Uterus (tissue), 4 donors: ENCODE measurements around the gene GPR89A. TPM values are rescaled to one million over a fixed set of nuclear protein-coding genes. Genes with fewer than 3 reads are reported as not detected.
"Not testable (repeated sequence)": the region's sequence is repeated elsewhere in the genome, so short reads cannot be mapped to it uniquely, and the experiment has no call there.

Experiments used
- DNase-seq, 2 donors: peaks; one replicate each; pipeline ENCODE4 v3.0.0-alpha.2; 2019 to 2020
- H3K27ac ChIP-seq, 2 donors: fragments of 200-600 bp; sonication (generic); 1 replicate in 1 of 2; 2 replicates in 1 of 2; pipeline ENCODE4 v1.5.1; 2016 to 2018
- H3K27me3 ChIP-seq, 2 donors: fragments of 200-600 bp; sonication (generic); one replicate each; pipeline ENCODE4 v1.5.1; 2018 to 2019; ENCODE audit warnings: control low read depth in 1 of 2
- H3K36me3 ChIP-seq, 2 donors: fragments of 200-600 bp; sonication (generic); one replicate each; pipeline ENCODE4 v1.5.1; 2019; ENCODE audit warnings: control low read depth in 1 of 2
- H3K4me1 ChIP-seq, 2 donors: fragments of 200-600 bp; sonication (generic); one replicate each; pipeline ENCODE4 v1.5.1; 2018 to 2019; ENCODE audit warnings: control low read depth in 1 of 2
- H3K4me3 ChIP-seq, 2 donors: fragments of 200-600 bp; sonication (generic); 1 replicate in 1 of 2; 2 replicates in 1 of 2; pipeline ENCODE4 v1.5.1; 2018 to 2019; ENCODE audit warnings: mild to moderate bottlenecking in 1 of 2
- H3K9me3 ChIP-seq, 2 donors: fragments of 200-600 bp; sonication (generic); one replicate each; pipeline ENCODE4 v1.5.1; 2019; ENCODE audit warnings: control low read depth in 1 of 2
- POLR2A ChIP-seq, 2 donors: fragments of 450-650 bp; IDR thresholded peaks; one replicate each; pipeline ENCODE4 v1.6.1; 2016; ENCODE audit warnings: antibody characterized with exemption in 2 of 2, mild to moderate bottlenecking in 1 of 2, moderate library complexity in 1 of 2
- intact Hi-C: fragments of 100-400 bp; cut with DNase I; formaldehyde crosslinking; loops from one replicate; pipeline ENCODE4 v1.15.1; 2023; ENCODE audit warnings: low total_unique reads
- total RNA-seq, 4 donors: library from RNA; depleted of rRNA in 3 of 4; stranded (reverse); fragments of >200 nt in 3 of 4; gene quantifications; one replicate each; pipeline versions ENCODE4 v1.1.0 to v1.2.4, GENCODE V29; 2014 to 2023
- TF ChIP-seq, protein P1 (sequence below), 4 experiments: fragments of 200-600 bp in 2 of 4; fragments of 450-650 bp in 2 of 4; sonication (generic) in 2 of 4; IDR thresholded peaks; one replicate each; pipeline ENCODE4 v1.5.1; 2016 to 2019; ENCODE audit warnings: antibody characterized with exemption in 4 of 4, mild to moderate bottlenecking in 2 of 4, moderate library complexity in 1 of 4
- donor health status: DM: yes; HTN: yes; CAD: no.

Gene GPR89A
- total RNA-seq, 4 donors from 2014 or later: 19.0 to 71.8 (median 31.9) TPM

DNA sequence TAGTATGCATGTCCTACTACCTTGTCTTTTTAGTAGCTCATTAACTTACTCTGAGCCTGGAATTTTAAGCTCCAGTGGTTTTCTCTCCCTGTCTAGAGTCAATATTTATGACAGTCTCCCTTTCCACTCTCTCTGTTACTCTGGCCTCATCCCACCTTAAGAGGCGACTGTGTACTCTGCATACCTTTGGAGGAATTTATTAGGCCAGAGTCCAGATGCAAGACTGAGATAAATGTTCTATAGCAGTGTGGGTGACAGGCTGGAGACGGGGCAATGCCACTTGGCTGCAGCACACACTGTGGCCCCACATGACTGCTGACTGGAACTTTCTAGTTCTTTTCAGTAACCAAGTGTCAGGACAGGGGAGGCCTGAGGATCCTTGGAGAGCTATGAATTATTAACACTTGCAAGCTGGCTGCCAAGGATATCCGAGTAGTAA, 103.4 kb downstream of the GPR89A start:
- Histone ChIP-seq H3K27ac (no peak overlapping the region), H3K27me3 (no peaks in the 10 kb centered on the region), H3K9me3 (no peaks in the 10 kb centered on the region), H3K36me3 (no peaks in the 10 kb centered on the region), H3K4me1 (no peaks in the 10 kb centered on the region), H3K4me3 (no peak overlapping the region)
- TF ChIP-seq POLR2A (IDR thresholded peaks at IDR 0.05): no peak
- TF ChIP-seq, protein P1, sequence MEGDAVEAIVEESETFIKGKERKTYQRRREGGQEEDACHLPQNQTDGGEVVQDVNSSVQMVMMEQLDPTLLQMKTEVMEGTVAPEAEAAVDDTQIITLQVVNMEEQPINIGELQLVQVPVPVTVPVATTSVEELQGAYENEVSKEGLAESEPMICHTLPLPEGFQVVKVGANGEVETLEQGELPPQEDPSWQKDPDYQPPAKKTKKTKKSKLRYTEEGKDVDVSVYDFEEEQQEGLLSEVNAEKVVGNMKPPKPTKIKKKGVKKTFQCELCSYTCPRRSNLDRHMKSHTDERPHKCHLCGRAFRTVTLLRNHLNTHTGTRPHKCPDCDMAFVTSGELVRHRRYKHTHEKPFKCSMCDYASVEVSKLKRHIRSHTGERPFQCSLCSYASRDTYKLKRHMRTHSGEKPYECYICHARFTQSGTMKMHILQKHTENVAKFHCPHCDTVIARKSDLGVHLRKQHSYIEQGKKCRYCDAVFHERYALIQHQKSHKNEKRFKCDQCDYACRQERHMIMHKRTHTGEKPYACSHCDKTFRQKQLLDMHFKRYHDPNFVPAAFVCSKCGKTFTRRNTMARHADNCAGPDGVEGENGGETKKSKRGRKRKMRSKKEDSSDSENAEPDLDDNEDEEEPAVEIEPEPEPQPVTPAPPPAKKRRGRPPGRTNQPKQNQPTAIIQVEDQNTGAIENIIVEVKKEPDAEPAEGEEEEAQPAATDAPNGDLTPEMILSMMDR (IDR thresholded peaks at IDR 0.05): no peak
- intact Hi-C loops: no loop called here
- DNase-seq: no peak

DNA sequence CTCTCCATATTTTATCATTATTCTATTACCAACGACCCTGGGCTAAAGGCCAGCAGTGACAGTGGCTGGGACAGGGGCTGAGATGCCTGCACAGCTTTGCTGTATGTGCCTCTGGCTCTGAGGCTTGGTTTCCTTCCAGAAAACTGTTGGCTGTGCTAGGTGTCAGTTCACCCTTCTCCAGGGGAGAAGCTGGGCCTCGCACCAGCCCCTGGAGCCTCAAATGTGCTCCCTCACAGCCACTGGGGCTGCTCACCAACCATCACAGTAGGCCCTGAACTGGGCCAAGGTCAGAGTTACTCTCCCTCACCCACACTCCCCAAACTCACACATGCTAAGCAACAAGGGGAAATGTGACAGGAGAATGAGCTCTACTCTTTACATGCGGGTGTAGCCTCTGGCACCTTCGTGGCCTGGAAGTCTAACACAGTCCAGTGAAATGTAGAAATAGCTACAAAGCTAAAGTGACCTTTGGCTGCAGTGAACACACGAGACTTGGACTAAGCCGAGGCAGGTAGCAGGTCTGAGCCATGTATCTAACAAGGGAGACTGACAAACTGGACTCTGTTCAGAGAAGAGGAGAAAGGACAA, 106.8 kb downstream of the GPR89A start:
- Histone ChIP-seq H3K36me3 (no peaks in the 10 kb centered on the region), H3K27ac (no peak overlapping the region), H3K9me3 (no peaks in the 10 kb centered on the region), H3K27me3 (no peaks in the 10 kb centered on the region), H3K4me1 (no peaks in the 10 kb centered on the region), H3K4me3 (no peak overlapping the region)
- DNase-seq: no peak
- TF ChIP-seq POLR2A (IDR thresholded peaks at IDR 0.05): no peak
- TF ChIP-seq, protein P1 (IDR thresholded peaks at IDR 0.05): no peak
- intact Hi-C loops: no loop called here

DNA sequence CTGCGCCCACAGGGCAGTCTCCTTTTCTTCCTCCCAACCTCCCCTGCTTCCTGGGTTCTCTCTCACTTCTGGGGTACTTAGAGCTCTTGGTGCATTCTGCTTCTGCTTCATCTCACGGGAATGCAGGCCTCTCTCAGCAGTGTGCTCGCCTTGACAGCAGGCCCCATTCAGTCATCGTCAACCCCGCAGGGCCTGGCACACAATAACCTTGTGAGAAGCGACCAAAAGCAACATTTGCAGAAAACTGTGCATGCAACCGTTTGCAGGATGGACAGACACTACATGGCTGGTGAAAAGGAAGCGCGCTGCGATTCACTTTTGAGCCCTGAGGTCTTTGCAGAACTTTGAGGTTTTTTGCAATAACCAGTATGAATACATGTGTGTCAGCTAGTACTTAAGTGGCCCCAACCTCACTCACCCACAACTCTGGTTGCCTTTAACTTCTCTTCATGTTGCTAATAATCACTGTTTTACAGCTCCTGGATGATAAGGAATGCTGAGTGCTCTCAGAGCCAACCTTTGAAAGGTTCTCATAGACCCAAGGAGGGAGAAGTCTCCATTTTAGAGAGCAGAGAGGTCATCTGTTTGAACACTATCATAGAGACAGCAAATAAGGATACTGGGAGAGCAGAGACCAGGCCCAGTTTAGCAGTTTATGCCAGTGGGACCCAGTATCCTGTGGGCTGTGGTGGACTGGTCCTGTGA, 109.0 kb downstream of the GPR89A start:
- H3K4me3 ChIP-seq: no peak overlapping the region
- H3K27ac ChIP-seq: no peak overlapping the region
- H3K4me1 ChIP-seq: no peaks in the 10 kb centered on the region
- H3K9me3 ChIP-seq: no peaks in the 10 kb centered on the region
- no peaks in the 10 kb centered on the region for H3K36me3 ChIP-seq
- no peak for DNase-seq
- intact Hi-C loops: no loop called here
- no peak for TF ChIP-seq POLR2A (IDR thresholded peaks at IDR 0.05)
- TF ChIP-seq, protein P1 (IDR thresholded peaks at IDR 0.05): no peak
- no peaks in the 10 kb centered on the region for H3K27me3 ChIP-seq

DNA sequence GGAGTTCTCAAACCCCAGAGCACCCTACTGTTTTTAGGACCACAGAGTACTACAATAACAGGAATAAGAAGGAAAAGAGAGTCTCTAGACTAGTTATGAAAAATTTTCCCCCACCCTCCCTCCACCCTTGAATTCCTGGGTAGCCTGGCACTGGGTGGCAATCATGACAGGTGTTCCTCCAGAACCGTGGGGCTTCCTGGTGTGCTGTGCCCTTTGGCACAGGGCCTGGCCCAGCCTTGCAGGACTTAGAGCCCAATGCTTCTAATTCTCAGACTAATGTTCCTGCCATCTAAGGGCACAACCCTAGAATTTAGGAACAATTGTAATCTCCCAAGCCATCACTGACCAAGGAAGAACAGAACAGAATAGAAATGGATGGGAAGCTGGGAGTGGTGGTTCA, 110.0 kb downstream of the GPR89A start:
- H3K27me3 ChIP-seq: no peaks in the 10 kb centered on the region
- no peak overlapping the region for H3K27ac ChIP-seq
- H3K4me1 ChIP-seq: no peaks in the 10 kb centered on the region
- no peaks in the 10 kb centered on the region for H3K36me3 ChIP-seq
- no peak for DNase-seq
- intact Hi-C loops: no loop called here
- no peak for TF ChIP-seq POLR2A (IDR thresholded peaks at IDR 0.05)
- TF ChIP-seq, protein P1 (IDR thresholded peaks at IDR 0.05): no peak
- H3K9me3 ChIP-seq: no peaks in the 10 kb centered on the region
- no peak overlapping the region for H3K4me3 ChIP-seq

DNA sequence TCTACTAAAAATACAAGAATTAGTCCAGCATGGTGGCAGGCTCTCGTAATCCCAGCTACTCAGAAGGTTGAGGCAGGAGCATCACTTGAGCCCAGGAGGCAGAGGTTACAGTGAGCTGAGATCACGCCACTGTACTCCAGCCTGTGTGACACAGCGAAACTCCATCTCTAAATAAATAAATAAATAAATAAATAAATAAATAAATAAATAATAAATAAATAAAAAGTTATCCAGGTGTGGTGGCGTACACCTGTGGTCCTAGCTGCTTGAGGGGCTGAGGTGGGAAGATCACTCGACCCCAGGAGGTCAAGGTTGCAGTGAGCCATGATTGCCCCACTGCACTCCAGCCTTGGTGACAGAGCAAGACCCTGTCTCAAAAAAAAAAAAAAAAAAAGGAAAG, 110.7 kb downstream of the GPR89A start:
- H3K27me3 ChIP-seq, H3K4me3 ChIP-seq, H3K27ac ChIP-seq, H3K4me1 ChIP-seq, DNase-seq, intact Hi-C loops, H3K9me3 ChIP-seq, H3K36me3 ChIP-seq: not testable (repeated sequence)
